GM19372 (cell line): Measurements from ENCODE around the gene APPL1.

Experiments
- ATAC-seq: cut with Tn5 transposase; IDR thresholded peaks from one replicate; pipeline ENCODE4 v1.9.1; 2021; ENCODE audit warnings: mild to moderate bottlenecking, low read depth, moderate library complexity; ENCODE audit not compliant: unreplicated experiment

APPL1 gene, protein sequence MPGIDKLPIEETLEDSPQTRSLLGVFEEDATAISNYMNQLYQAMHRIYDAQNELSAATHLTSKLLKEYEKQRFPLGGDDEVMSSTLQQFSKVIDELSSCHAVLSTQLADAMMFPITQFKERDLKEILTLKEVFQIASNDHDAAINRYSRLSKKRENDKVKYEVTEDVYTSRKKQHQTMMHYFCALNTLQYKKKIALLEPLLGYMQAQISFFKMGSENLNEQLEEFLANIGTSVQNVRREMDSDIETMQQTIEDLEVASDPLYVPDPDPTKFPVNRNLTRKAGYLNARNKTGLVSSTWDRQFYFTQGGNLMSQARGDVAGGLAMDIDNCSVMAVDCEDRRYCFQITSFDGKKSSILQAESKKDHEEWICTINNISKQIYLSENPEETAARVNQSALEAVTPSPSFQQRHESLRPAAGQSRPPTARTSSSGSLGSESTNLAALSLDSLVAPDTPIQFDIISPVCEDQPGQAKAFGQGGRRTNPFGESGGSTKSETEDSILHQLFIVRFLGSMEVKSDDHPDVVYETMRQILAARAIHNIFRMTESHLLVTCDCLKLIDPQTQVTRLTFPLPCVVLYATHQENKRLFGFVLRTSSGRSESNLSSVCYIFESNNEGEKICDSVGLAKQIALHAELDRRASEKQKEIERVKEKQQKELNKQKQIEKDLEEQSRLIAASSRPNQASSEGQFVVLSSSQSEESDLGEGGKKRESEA

GRCh38 chr3:57227204-57227929 lies at the start of gene APPL1:
TSS of gene APPL1 (plus strand) at chr3:57227729. CDS start at chr3:57227884, 155 bp downstream.
- ATAC-seq, result peak; percentile 92

DNA sequence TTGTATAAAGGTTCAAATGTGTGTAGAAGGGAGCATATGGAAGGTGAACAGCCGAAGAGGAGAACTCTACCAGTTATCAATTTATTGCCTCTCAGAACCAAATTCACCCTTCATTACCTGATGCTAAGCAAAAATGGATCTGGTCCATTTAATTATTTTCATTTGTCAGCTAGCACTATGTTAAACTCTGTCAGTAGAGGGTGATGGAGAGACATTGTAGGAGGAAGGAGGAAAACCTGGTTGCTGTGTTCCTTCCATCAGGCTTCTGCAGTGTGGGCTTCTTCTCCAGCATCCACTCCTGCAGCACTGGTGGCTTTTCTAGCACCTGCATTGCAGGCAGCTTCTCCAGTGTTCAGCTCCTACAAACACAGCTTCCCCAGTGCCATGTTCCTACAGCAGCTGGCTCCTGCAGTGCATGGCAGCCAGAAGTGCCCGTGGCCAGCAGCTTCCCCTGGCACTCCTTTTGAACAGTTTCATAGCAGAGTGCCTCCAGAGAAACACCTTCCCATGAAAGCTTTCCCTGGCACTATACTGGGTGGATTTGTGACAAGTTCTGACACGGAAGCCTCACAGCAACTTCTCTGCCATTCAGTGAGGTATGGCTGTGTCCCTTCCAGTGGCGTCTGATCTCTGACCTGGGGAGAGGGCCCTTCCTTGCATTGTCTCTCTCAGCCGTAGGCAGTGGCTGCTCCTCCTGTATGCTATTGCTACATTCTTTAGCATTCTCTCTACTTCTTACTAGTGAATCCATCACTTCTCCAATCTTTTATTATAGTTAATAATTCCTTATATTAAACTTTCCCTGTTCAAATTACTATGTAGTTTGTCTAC lies 47.7 kb upstream of the APPL1 start:
- ATAC-seq, result no peak

GRCh38 chr3:57184526-57184925 lies 43.0 kb upstream of the APPL1 start:
- no peak for ATAC-seq

GRCh38 chr3:57192028-57192427 lies 35.5 kb upstream of the APPL1 start:
- no peak for ATAC-seq

GRCh38 chr3:57194641-57195040 lies 32.9 kb upstream of the APPL1 start:
- ATAC-seq, result no peak

GRCh38 chr3:57199895-57200297 lies 27.6 kb upstream of the APPL1 start, which contains the start of gene HESX1:
TSS of gene HESX1 (minus strand) at chr3:57199978. CDS start at chr3:57199918, 60 bp downstream.
- ATAC-seq, result no peak

- ATAC-seq, result no peak
Observed at GRCh38 chr3:57206423-57206822, 21.1 kb upstream of the APPL1 start.

DNA sequence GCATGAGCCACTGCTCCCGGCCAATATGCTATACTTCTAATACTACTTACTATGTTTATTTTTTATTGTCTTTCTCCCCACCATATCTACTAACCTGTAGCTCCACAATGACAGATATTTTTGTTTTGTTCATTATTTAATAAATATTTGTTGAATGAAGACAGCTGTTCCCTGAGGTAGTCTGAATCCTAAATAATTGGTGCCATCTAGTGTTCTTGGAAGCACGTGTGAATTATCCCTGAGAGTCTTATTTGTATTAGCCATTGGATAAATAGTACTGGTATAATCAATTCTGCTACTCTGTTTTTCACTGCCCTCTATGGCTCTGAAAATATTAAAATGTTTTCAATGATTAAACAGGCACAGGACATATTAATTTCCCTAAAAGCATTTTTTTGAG lies 5.6 kb upstream of the APPL1 start:
- no peak for ATAC-seq

- ATAC-seq, result no peak
Observed at GRCh38 chr3:57224856-57225255, 2.7 kb upstream of the APPL1 start.

DNA sequence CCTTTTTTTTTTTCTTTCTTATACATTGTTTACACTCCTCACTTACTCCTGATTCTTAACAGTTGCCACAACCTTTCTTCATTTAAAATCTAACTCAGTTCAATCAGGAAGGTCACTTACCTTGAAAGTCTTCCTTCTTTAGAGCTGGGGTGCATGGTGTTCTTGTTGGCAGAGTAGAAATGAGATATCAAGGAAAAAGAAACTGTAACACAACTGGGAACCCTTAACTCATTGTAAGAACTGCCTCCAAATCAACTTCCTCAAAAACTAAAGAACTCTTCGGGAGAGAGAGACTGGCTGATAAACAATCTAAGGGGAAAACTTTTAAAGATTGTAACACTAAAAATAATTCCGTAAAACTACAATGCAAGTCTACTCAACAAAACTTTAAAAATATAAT lies 1.4 kb upstream of the APPL1 start:
- ATAC-seq, result no peak

DNA sequence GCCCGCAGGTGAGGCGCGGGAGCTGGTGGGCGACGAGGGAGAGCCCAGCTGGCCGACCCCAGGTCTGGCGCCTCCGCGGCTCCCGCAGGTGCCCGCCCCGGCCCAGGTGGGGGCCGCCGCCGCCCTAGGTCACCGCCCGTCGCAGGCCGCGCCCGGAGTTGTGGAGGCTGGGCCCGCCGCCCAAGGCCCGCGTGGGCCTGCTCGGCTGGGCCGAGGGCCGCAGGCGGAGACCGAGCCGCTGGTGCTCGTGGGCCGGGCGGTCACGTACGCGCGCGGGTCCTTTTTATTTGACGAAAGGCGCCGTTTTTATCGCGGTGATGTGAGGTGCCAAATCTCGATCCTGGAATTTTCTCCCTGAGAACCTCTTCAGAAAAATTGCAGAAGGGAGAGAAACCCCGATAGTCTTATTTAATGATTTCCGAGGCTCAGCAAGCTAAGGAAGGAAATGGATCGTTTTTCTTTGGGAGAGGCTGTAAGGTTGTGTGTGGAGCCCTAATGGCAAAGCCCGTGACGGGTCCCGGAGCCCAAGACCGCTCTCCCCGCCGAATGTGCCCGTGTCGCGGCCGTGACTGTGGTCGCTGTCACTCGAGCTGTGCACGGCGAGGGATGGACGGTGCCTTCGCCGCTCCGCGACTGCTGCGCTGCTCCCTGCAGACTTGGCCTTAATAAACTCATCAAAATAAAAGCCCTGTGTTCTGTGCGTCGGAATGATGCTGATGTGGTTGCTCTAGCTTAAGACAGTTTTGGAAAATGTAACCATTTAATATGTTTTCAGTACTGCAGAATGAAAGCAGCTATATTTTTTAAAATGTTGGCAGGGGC lies 612 bp downstream of the APPL1 start:
- peak; percentile 40 for ATAC-seq

DNA sequence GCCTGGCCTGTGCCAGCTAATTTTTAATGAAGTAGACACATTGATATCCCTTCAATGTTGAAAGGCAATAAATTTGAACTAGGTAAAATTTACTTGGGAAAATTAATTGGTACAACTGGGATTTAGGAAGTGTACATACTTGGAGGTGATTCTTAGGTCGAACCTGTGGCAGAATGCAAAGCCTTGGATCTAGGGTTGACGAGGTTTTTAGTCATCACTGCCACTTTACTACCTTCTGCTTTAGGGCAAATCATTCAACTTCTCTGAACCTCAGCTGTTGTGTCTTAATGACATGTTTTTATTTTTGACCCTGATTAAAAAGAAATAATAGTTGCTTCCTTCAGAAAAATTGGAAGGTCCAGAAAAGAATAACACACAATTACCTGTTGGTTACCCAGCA lies 2.5 kb downstream of the APPL1 start:
- no peak for ATAC-seq

DNA sequence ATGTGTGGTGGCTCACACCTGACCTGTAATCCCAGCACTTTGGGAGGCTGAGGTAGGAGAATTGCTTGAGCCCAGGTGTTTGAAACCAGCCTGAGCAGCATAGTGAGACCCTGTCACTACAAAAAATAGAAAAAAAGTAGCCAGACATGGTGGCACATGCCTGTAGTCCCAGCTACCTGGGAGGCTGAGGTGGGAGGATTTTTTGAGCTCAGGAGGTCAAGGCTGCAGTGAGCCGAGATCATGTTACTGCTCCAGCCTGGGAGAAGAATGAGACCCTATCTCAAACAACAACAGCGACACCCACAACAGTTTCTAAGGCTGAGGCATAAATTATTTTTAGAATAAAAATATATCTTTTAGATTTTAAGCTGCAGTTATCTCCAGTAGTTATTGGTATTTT lies 6.3 kb downstream of the APPL1 start:
- no peak for ATAC-seq

- peak; percentile 67 for ATAC-seq
Observed at GRCh38 chr3:57234613-57235575, 7.4 kb downstream of the APPL1 start.

GRCh38 chr3:57244946-57245345 lies 17.4 kb downstream of the APPL1 start:
- no peak for ATAC-seq

- ATAC-seq, result no peak
Observed at GRCh38 chr3:57252404-57252803, 24.9 kb downstream of the APPL1 start.

GRCh38 chr3:57256844-57257243 lies 29.3 kb downstream of the APPL1 start:
- ATAC-seq, result no peak

- ATAC-seq, result no peak
Observed at GRCh38 chr3:57257678-57258077, 30.1 kb downstream of the APPL1 start.
